Stimulated activated CD4-positive, alpha-beta T cell treated with anti-CD3 and anti-CD28 coated beads, Interleukin-1b, Interleukin-23, amount 100 ng/mL, for 4 hours (primary cell): ENCODE results near the gene SNTA1.
"Not testable (repeated sequence)": the region's sequence is repeated elsewhere in the genome, so short reads cannot be mapped to it uniquely, and the experiment has no call there.

Source experiments
- DNase-seq, 2 donors: peaks; one replicate each; pipeline ENCODE4 v3.0.0-alpha.2; 2020; ENCODE audit warnings: low read depth in 2 of 2

Gene SNTA1

DNA sequence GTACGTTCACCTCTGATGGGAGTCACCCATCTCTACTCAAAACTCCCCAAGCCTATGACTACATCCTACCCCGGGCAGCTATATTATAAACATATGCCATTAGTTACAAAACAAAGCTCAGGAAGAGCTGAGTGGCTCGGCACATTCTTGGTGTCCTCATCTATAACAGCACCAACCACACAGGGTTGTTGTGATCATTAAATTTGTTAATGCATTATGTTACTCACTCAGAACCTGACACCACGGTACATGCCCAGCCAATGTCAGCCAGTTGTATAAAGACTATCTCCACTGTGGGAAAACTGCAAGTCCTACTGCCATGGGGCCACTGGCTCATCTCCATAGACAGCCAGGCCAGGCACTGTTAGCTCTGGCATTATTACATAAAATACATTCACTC, 50.0 kb downstream of the SNTA1 start:
- no peak for DNase-seq

DNA sequence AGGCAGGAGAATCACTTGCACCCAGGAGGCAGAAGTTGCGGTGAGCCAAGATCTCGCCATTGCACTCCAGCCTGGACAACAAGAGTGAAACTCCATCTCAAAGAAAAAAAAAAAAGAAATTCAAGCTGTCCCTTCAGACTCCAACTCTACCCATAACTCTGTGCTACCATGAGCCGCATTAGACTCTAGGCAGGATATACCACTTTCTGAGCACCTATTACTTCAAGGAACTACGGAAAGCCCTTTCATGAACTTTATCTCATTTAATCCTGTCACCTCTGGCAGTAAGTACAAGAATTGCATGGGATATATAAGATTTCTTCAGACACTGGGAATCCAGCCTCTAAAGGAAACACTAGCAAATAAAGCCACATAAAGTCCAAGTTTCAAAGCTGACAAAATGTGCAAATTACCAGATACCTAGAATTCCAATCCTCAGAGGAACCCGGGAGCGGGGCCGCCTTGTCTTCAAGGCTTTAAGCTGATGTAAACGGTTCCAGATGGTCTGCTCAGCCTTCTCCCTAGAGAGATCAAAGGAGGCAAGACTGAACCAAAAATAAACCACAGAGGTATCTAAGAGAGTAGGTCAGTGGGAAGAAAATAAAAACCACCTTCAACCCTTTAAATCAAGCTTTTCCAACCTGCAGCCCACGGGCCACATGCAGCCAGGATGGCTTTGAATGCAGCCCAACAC, 51.7 kb downstream of the SNTA1 start:
- no peak for DNase-seq

DNA sequence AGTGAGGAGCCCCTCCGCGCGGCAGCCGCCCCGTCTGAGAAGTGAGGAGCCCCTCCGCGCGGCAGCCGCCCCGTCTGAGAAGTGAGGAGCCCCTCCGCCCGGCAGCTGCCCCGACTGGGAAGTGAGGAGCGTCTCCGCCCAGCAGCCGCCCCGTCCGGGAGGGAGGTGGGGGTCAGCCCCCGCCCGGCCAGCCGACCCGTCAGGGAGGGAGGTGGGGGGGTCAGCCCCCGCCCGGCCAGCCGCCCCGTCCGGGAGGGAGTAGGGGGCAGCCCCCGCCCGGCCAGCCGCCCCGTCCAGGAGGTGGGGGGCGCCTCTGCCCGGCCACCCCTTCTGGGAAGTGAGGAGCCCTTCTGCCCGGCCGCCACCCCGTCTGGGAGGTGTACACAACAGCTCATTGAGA, 54.2 kb downstream of the SNTA1 start:
- not testable (repeated sequence) for DNase-seq

DNA sequence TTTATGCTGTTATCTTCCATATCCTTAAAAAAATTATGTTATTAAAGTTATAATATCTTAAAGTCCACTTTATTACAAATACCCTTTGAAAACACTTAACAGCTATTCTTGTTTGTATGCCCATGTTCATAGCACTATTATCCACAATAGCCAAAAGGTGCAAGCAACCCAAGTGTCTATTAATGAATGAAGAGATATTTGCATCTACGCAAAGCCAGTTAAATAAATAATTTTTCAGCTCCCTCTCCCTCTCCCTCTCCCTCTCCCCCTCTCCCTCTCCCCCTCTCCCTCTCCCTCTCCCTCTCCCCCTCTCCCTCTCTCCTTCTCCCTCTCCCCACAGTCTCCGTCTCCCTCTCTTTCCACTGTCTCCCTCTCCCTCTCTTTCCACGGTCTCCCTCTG, 55.3 kb downstream of the SNTA1 start:
- no peak for DNase-seq

DNA sequence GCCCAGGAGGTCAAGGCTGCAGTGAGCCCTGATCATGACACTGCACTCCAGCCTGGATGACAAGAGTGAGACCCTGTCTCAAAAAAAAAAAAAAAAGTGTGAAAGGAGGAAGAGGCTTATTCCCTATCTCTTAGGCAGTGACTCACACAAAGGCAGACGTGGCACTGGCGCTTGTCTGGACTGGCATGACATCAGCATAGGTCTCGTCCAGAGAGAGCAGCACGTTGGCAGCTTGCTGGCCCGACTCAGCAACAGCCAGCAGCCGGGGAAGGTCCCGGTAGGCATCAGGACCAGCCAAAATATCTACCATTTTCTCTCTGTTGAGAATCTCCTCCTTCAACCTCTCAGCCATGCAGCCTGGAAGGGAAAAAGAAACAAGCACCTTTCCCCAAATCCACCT, 56.4 kb downstream of the SNTA1 start:
- DNase-seq, result no peak

DNA sequence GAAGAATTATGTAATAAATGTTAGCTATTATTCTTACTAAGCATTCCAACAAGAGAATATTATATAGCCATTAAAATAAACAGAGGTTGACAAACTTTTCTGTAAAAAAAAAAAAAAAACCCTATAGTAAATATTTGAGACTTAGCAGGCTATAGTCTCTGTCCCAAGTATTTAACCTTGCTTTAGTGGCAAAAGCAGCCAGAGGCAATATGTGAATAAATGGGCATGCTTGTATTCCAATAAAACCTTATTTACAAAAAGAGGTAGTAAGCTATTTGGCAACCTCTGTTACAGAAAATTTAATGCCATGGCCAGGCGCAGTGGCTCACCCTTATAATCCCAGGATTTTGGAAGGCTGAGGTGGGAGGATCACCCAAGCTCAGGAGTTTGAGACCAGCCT, 56.9 kb downstream of the SNTA1 start:
- DNase-seq, result no peak

DNA sequence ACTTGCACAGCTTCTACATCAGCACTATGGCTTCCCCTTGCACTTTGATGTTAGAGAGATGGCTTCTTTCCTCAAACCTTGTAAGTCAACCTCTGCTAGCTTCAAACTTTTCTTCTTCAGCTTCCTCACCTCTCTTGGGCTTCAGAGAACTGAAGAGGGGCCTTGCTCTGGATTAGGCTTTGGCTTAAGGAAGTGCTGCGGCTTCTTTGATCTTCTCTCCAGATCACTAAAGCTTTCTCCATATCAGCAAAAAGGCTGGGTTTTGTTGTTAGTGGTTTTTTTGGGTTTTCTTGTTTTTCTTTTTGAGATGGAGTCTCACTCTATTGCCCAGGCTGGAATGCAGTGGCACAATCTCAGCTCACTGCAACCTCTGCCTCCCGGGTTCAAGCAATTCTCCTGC, 66.2 kb downstream of the SNTA1 start:
- DNase-seq, result no peak

DNA sequence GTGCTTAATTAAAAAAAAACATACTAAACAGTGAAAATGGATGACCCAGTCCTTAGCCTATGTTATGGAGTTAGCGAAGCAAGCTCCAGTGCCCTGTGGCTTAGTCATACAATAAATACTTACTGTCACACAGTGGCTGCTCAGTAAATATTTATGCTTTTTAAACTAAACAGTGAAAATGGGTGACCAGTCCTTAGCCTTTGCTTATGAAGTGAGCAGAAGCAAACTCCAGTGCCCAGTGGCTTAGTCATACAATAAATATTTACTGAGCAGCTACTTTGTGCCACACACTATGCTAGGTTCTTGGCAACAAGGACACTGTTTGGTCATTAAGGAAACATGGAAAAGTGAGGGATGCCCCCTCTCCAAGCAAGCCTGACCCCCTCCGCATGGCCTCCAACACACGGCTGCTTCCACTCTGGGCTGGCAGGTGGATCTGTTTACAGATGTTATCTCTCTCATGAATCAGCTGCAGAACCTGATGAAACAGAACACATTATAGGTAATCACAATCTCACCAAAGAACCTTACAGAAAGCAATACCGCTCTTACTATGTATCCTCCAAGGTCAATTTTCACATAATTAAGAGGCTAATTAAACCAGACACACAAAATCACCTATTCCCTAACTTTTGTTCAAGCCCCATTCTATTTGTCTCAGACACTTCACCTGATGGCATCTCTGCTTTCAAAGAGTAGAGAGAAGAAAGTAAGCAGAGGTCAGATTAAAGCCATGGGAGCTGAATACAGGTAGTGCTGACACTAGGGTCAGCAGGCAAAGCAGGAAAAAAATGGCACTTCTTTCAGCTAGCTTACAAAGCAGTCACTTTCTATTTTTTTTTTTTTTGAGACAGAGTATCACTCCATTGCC, 69.6 kb downstream of the SNTA1 start:
- no peak for DNase-seq

DNA sequence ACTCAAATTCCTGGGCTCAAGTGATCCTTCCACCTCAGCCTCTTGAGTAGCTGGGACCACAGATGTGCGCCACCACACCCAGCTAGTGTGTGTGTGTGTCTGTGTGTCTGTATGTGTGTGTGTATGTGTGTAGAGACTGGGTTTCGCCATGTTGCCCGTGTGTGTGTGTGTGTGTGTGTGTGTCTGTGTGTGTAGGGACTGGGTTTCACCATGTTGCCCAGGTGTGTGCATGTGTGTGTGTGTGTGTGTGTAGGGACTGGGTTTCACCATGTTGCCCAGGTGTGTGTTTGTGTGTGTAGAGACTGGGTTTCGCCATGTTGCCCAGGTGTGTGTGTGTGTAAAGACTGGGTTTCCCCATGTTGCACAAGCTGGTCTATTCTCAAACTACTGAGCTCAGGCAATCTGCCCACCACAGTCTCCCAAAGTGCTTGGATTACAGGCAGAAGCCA, 70.5 kb downstream of the SNTA1 start:
- no peak for DNase-seq

DNA sequence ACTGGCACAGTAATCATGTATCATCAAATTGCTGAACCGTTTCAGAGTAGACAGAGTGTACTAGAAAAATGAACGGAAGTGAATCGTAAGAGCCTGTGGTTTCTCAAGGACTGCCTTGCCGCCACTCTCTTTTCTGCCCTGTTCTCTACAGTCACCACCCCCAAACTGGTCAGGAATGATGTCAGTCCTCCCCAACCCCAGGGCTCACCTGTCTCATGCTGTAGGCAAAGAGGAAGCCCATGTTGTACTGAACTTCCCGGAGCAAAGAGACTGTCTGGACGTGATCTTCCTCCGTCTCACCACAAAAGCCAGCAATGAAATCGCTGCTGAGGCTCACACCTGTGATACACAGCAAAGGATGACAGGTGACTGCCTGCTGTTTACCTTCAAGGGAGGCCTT, 73.3 kb downstream of the SNTA1 start:
- DNase-seq, result peak in 1 of 2 donors; percentile 25

DNA sequence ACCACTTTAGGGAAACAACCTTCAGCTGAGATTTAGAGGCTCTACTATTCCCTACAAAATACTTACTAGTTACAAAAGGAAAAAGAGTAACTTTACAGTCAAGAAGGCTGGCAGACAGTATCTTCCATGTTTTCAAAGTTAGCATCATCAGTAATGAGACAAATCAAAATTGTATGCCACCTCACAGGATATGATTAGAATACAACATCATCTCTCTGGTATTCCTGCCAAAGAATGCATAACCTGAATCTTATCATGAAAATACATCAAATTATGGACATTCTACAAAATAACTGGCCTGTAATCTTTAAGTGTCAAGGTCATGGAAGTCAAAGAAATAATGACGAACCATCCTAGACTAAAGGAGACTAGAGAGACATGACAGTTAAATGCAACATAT, 80.7 kb downstream of the SNTA1 start:
- DNase-seq, result no peak

DNA sequence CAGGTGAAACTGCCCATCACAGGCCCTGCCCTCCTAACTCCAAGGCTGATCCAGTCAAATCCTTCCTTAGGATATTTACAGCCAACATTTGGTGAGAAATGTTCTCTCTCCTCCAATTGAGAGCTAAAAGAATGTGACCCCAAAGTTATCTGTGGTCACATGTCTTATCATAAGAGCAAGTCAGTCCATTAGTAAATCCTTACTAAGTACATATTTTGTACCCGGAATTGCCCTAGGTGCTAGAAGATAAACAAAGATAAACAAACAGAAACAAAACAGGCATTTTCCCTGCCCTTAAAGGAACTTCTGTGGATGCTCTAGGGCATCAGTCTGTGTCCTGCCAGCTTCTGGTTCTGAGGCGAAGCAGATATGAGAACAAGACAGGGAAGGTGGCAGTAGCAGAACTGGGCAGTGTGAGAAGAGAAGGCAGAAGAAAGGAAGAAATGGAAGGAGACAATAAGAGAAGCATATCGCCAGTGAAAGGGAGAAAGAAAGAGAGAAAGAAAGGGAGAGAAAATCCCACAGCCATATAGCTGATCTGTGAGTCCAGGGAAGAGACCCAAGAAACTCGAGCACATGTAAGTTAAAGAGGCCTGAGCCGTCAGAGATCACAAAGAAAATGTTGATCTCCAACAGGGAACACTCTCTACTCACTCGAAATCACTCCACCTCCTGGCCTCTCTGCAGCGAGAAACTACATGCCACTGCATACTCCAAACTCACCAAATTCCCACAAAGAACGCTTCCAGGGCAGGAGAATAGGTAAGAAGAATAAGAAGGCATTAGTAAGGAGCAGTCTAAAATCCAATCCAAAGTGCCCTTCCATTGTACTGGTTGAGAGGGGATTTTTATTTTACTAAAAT, 83.9 kb downstream of the SNTA1 start:
- DNase-seq, result no peak
